Right cardiac atrium (tissue), 5 donors: ENCODE results near the gene GNG11. TPM values are rescaled to one million over a fixed set of nuclear protein-coding genes. Genes with fewer than 3 reads are reported as not detected.

Source experiments
- ATAC-seq, 2 donors: fragments of 200-7000 bp; cut with Tn5 transposase; one replicate each; pipeline versions ENCODE4 v1.8.0 to v1.9.1; 2020; ENCODE audit warnings: moderate library complexity in 2 of 2, mild to moderate bottlenecking in 1 of 2
- DNase-seq, 3 donors: peaks; one replicate each; pipeline ENCODE4 v3.0.0-alpha.2; 2020
- H3K27ac ChIP-seq: one replicate; pipeline ENCODE4 v1.5.1; 2013; ENCODE audit warnings: mild to moderate bottlenecking, low read length, control low read depth, moderate library complexity
- H3K27me3 ChIP-seq: one replicate; pipeline ENCODE4 v1.6.1; 2013; ENCODE audit not compliant: control insufficient read depth, insufficient read depth
- H3K4me1 ChIP-seq: one replicate; pipeline ENCODE4 v1.6.1; 2013; ENCODE audit warnings: low read length; ENCODE audit not compliant: control insufficient read depth, insufficient read depth
- H3K4me3 ChIP-seq: one replicate; pipeline ENCODE4 v1.5.1; 2013; ENCODE audit warnings: low read length, control low read depth
- H3K9me3 ChIP-seq: one replicate; pipeline ENCODE4 v1.6.1; 2013; ENCODE audit warnings: low read length; ENCODE audit not compliant: control insufficient read depth
- WGBS: extraction: QIAGEN DNeasy Blood & Tissue Kit; methylation state at CpG from one replicate; pipeline ENCODE4 v1.1.7; 2013; 5-methylcytosine and 5-hydroxymethylcytosine counted together
- intact Hi-C, 4 donors: fragments of 100-400 bp; cut with DNase I; formaldehyde crosslinking; loops; one replicate each; pipeline versions ENCODE4 v1.11.0 to v1.14.0; 2022 to 2023
- polyA plus RNA-seq: library from polyadenylated mRNA; stranded (reverse); fragments of 200-250 nt; gene quantifications from one replicate; pipeline ENCODE4 v1.2.3, GENCODE V29; 2013
- total RNA-seq, 4 donors: library from RNA; stranded (reverse); fragmentation: NEBNext Ultra II Directional; extraction: Animal tissue kit (Norgen Biotek cat#: 25700); gene quantifications; one replicate each; pipeline ENCODE4 v1.2.1, GENCODE V29; 2021
- donor health status: healthy with polysubstance abuse.
- donor health status: DM: no; HTN: yes; CAD: no.
- donor health status: DM: no; HTN: no; CAD: no.
- donor health status: DM: no; HTN: yes; CAD: no; lungs with severe emphysema.
- donor health status: DM: yes; HTN: yes; CAD: no.

GNG11 gene
- total and polyA plus RNA-seq, 5 donors, result 12.1 to 43.8 (median 16.3) TPM

GRCh38 chr7:93948873-93949272 lies 27.3 kb downstream of the GNG11 start:
- Histone ChIP-seq H3K27me3 (no peaks in the 10 kb centered on the region), H3K9me3 (no peaks in the 10 kb centered on the region), H3K27ac (no peak overlapping the region), H3K4me1 (peaks cover 2% of the 10 kb centered on the region), H3K4me3 (no peak overlapping the region)
- ATAC-seq, result no peak
- 68% methylated on average over 2 of the region's 2 CpGs for WGBS
- DNase-seq, result no peak
- intact Hi-C loops, result no loop called here

DNA sequence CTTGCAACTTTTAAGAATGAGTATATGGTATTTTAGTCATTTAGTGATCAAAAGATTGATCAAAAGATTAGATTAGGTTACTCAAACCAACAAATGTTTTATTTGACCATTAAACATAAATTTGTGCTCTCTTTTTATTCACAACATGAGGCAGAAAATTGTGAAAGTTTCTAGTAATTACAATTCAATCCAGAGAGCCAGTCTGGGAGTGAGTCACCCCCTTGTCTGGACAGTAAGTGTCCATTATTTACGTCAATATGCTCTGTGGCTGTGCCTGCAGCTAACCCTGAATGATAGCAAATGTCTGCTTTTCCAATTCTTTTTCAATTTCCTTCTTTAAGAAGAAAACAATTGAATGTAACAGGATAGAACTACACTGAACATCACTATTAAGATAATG lies 27.9 kb downstream of the GNG11 start:
- H3K27ac ChIP-seq, result no peak overlapping the region
- H3K4me3 ChIP-seq, result no peak overlapping the region
- H3K4me1 ChIP-seq, result peaks cover 2% of the 10 kb centered on the region
- 67% methylated on average over 1 of the region's 1 CpG for WGBS
- H3K27me3 ChIP-seq, result no peaks in the 10 kb centered on the region
- DNase-seq, result no peak
- no peaks in the 10 kb centered on the region for H3K9me3 ChIP-seq
- intact Hi-C loops, result no loop called here
- ATAC-seq, result no peak

GRCh38 chr7:93955304-93955703 lies 33.8 kb downstream of the GNG11 start:
- DNase-seq (no peak), ATAC-seq (no peak)
- intact Hi-C loops, result no loop called here
- Histone ChIP-seq H3K4me1 (no peaks in the 10 kb centered on the region), H3K27ac (no peak overlapping the region), H3K27me3 (no peaks in the 10 kb centered on the region), H3K4me3 (no peak overlapping the region), H3K9me3 (no peaks in the 10 kb centered on the region)
- 89% methylated on average over 2 of the region's 2 CpGs for WGBS

- Histone ChIP-seq H3K4me1 (no peaks in the 10 kb centered on the region), H3K27ac (no peak overlapping the region), H3K4me3 (no peak overlapping the region), H3K27me3 (no peaks in the 10 kb centered on the region), H3K9me3 (no peaks in the 10 kb centered on the region)
- intact Hi-C loops, result no loop called here
- DNase-seq (no peak), ATAC-seq (no peak)
- 95% methylated on average over 1 of the region's 1 CpG for WGBS
Measured at GRCh38 chr7:93957767-93958166, 36.2 kb downstream of the GNG11 start.

GRCh38 chr7:93958216-93958615 lies 36.7 kb downstream of the GNG11 start:
- ATAC-seq (no peak), DNase-seq (no peak)
- WGBS, result 70% methylated on average over 3 of the region's 3 CpGs
- no peak overlapping the region for H3K27ac ChIP-seq
- H3K27me3 ChIP-seq, result no peaks in the 10 kb centered on the region
- no peak overlapping the region for H3K4me3 ChIP-seq
- H3K9me3 ChIP-seq, result no peaks in the 10 kb centered on the region
- no peaks in the 10 kb centered on the region for H3K4me1 ChIP-seq
- intact Hi-C loops, result no loop called here

DNA sequence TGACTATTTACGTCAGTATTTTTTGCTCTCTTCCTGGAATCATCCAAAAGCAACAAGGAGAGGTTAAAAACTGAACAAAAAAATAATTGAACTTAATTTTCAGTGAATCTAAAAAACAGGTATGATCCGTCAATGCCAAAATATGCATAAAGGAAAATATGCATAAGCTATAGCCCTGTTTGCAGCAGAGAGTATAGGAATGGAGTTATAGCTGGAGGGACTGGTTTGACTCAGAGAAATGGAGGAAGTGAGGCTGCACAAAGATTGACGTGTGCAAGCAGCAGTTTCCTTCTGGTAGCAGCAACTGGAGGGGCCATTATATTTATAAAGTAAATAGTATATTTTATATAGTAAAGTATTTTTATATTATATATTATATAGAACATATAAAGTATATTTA lies 37.1 kb downstream of the GNG11 start:
- intact Hi-C loops, result no loop called here
- H3K27ac ChIP-seq, result no peak overlapping the region
- H3K4me1 ChIP-seq, result no peaks in the 10 kb centered on the region

GRCh38 chr7:93960986-93961385 lies 39.5 kb downstream of the GNG11 start:
- Histone ChIP-seq H3K27ac (no peak overlapping the region), H3K4me3 (no peak overlapping the region), H3K27me3 (no peaks in the 10 kb centered on the region), H3K4me1 (no peaks in the 10 kb centered on the region), H3K9me3 (no peaks in the 10 kb centered on the region)
- 88% methylated on average over 3 of the region's 3 CpGs for WGBS
- ATAC-seq (no peak), DNase-seq (no peak)
- intact Hi-C loops, result no loop called here

More for the DNA sequence above, 37.1 kb downstream of the GNG11 start:
- DNase-seq (no peak), ATAC-seq (no peak)
- WGBS, result 80% methylated on average over 3 of the region's 3 CpGs
- Histone ChIP-seq H3K27me3 (no peaks in the 10 kb centered on the region), H3K4me3 (no peak overlapping the region), H3K9me3 (no peaks in the 10 kb centered on the region)

- Histone ChIP-seq H3K9me3 (no peaks in the 10 kb centered on the region), H3K27me3 (no peaks in the 10 kb centered on the region), H3K4me3 (no peak overlapping the region), H3K4me1 (no peaks in the 10 kb centered on the region), H3K27ac (no peak overlapping the region)
- no peak for ATAC-seq
- intact Hi-C loops, result no loop called here
- DNase-seq, result no peak
- WGBS, result 96% methylated on average over 5 of the region's 5 CpGs
Measured at GRCh38 chr7:93964262-93964661, 42.7 kb downstream of the GNG11 start.

- no peak overlapping the region for H3K4me3 ChIP-seq
- no peaks in the 10 kb centered on the region for H3K27me3 ChIP-seq
- no peak overlapping the region for H3K27ac ChIP-seq
- ATAC-seq (no peak), DNase-seq (no peak)
- no peaks in the 10 kb centered on the region for H3K9me3 ChIP-seq
- no peaks in the 10 kb centered on the region for H3K4me1 ChIP-seq
- 94% methylated on average over 3 of the region's 3 CpGs for WGBS
- intact Hi-C loops, result no loop called here
Measured at GRCh38 chr7:93964813-93965212, 43.3 kb downstream of the GNG11 start.

DNA sequence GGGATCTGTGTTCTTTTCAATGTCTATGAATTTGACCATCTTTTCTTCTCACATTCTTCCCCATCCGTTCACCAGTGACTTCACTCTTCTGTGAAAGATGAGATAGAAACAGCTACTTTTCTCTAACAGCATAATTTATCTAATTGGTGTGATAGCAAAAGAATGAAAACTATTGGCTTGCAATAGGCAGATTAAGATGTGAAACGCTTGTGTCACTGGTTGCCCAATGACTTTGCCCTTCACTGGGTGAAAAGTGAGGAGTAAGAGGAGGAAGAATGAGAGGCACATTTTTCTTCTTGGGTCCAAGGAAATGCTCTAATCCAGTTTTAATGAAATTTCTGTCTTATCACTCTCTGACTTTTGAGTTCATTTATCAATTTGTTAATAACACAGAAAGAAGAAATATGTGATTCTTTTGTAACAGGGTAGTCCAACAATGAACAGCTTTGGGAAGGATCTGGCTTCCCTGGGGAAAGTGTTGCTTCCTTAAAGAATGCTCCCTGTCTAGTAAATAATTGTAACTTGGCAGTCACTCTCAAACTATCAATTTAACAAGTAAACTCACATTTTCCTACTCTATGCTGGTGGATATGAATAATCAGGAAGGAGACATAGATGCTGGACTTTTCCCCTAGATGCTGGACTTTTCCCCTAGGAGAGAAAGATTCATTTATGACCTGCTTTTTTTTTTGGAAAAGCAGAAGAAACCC lies 47.5 kb downstream of the GNG11 start:
- WGBS, result 41% methylated on average over 2 of the region's 2 CpGs
- Histone ChIP-seq H3K9me3 (no peaks in the 10 kb centered on the region), H3K4me1 (no peaks in the 10 kb centered on the region), H3K27me3 (no peaks in the 10 kb centered on the region), H3K27ac (no peak overlapping the region), H3K4me3 (no peak overlapping the region)
- intact Hi-C loops, result no loop called here
- DNase-seq (no peak), ATAC-seq (no peak)

GRCh38 chr7:93972029-93972725 lies 50.6 kb downstream of the GNG11 start:
- Histone ChIP-seq H3K27ac (no peak overlapping the region), H3K27me3 (no peaks in the 10 kb centered on the region), H3K4me1 (peaks cover 2% of the 10 kb centered on the region), H3K9me3 (no peaks in the 10 kb centered on the region), H3K4me3 (no peak overlapping the region)
- no peak for ATAC-seq
- WGBS, result 66% methylated on average over 6 of the region's 6 CpGs
- no peak for DNase-seq
- intact Hi-C loops, result no loop called here
